Measurements from ENCODE around the gene BLOC1S5. TPM values are rescaled to one million over a fixed set of nuclear protein-coding genes. Genes with fewer than 3 reads are reported as not detected.
A peak's percentile ranks its signal among the peaks of the same experiment; 100 is the strongest.

The BLOC1S5 gene
- total RNA-seq, 3 donors from 2014 or later: 12.5 to 26.2 (median 16.6) TPM

GRCh38 chr6:7996538-7997111 is 67.6 kb downstream of the BLOC1S5 start:
- Histone ChIP-seq H3K27ac (no peak overlapping the region), H3K4me3 (no peak overlapping the region), H3K4me1 (no peaks in the 10 kb centered on the region), H3K27me3 (no peaks in the 10 kb centered on the region), H3K36me3 (no peaks in the 10 kb centered on the region), H3K9me3 (no peaks in the 10 kb centered on the region)
- no peak for DNase-seq (ENCODE audit: low spot score in 2 of 2)
- no peak for TF ChIP-seq POLR2AphosphoS5 (IDR thresholded peaks at IDR 0.05)
- no peak for TF ChIP-seq POLR2A (IDR thresholded peaks at IDR 0.05)
- TF ChIP-seq CTCF (IDR thresholded peaks at IDR 0.05): no peak
- intact Hi-C loops (cut with DNase I; ENCODE audit: low total_unique reads): no loop called here

GRCh38 chr6:7993952-7994351 is 70.2 kb downstream of the BLOC1S5 start:
- intact Hi-C loops (cut with DNase I; ENCODE audit: low total_unique reads): no loop called here
- H3K27ac ChIP-seq: no peak overlapping the region

GRCh38 chr6:7993399-7993798 is 70.8 kb downstream of the BLOC1S5 start:
- no peaks in the 10 kb centered on the region for H3K9me3 ChIP-seq
- no peaks in the 10 kb centered on the region for H3K27me3 ChIP-seq
- H3K36me3 ChIP-seq: no peaks in the 10 kb centered on the region
- H3K4me3 ChIP-seq: no peak overlapping the region
- no peaks in the 10 kb centered on the region for H3K4me1 ChIP-seq
- no peak overlapping the region for H3K27ac ChIP-seq
- intact Hi-C loops (cut with DNase I; ENCODE audit: low total_unique reads): no loop called here
- no peak for TF ChIP-seq POLR2AphosphoS5 (IDR thresholded peaks at IDR 0.05)
- TF ChIP-seq POLR2A (IDR thresholded peaks at IDR 0.05): no peak
- no peak for TF ChIP-seq CTCF (IDR thresholded peaks at IDR 0.05)
- no peak for DNase-seq (ENCODE audit: low spot score in 2 of 2)

More at GRCh38 chr6:7993952-7994351, 70.2 kb downstream of the BLOC1S5 start:
- no peak for TF ChIP-seq CTCF (IDR thresholded peaks at IDR 0.05)
- no peak for TF ChIP-seq POLR2A (IDR thresholded peaks at IDR 0.05)
- no peak for TF ChIP-seq POLR2AphosphoS5 (IDR thresholded peaks at IDR 0.05)
- Histone ChIP-seq H3K27me3 (no peaks in the 10 kb centered on the region), H3K4me1 (no peaks in the 10 kb centered on the region), H3K4me3 (no peak overlapping the region), H3K9me3 (no peaks in the 10 kb centered on the region), H3K36me3 (no peaks in the 10 kb centered on the region)
- DNase-seq (ENCODE audit: low spot score in 2 of 2): no peak

- no peaks in the 10 kb centered on the region for H3K27me3 ChIP-seq
- no peaks in the 10 kb centered on the region for H3K9me3 ChIP-seq
- no peak for DNase-seq (ENCODE audit: low spot score in 2 of 2)
- TF ChIP-seq POLR2AphosphoS5 (IDR thresholded peaks at IDR 0.05) (peak in 2 of 3 donors; percentile 15 to 79), CTCF (IDR thresholded peaks at IDR 0.05) (peak in 1 of 3 donors; percentile 37), POLR2A (IDR thresholded peaks at IDR 0.05) (no peak)
- no peaks in the 10 kb centered on the region for H3K36me3 ChIP-seq
- H3K27ac ChIP-seq: no peak overlapping the region
- no peaks in the 10 kb centered on the region for H3K4me1 ChIP-seq
- intact Hi-C loops (cut with DNase I; ENCODE audit: low total_unique reads): no loop called here
- no peak overlapping the region for H3K4me3 ChIP-seq
These were observed 72.0 kb downstream of the BLOC1S5 start for GRCh38 chr6:7992002-7992815.

- no peak overlapping the region for H3K27ac ChIP-seq
- TF ChIP-seq CTCF (IDR thresholded peaks at IDR 0.05) (no peak), POLR2AphosphoS5 (IDR thresholded peaks at IDR 0.05) (no peak), POLR2A (IDR thresholded peaks at IDR 0.05) (no peak)
- H3K4me3 ChIP-seq: no peak overlapping the region
- no peaks in the 10 kb centered on the region for H3K4me1 ChIP-seq
- no peaks in the 10 kb centered on the region for H3K36me3 ChIP-seq
- intact Hi-C loops (cut with DNase I; ENCODE audit: low total_unique reads): no loop called here
- H3K9me3 ChIP-seq: no peaks in the 10 kb centered on the region
- DNase-seq (ENCODE audit: low spot score in 2 of 2): no peak
- H3K27me3 ChIP-seq: no peaks in the 10 kb centered on the region
These were observed 72.7 kb downstream of the BLOC1S5 start for GRCh38 chr6:7991536-7991935.
